AG09309 (cell line): ENCODE measurements around the gene HOXA7.

ENCODE experiments used
- DNase-seq: peaks from one replicate; pipeline ENCODE4 v3.0.0-alpha.2; 2010; ENCODE audit warnings: low read depth
- H3K4me3 ChIP-seq: 2 replicates; pipeline ENCODE4 v1.5.1; 2011; ENCODE audit warnings: mild to moderate bottlenecking, low read depth, low read length, moderate library complexity; ENCODE audit not compliant: control insufficient read depth
- TF ChIP-seq, protein P1 (sequence below): IDR thresholded peaks from 2 replicates; pipeline ENCODE4 v1.5.1; 2011; ENCODE audit warnings: mild to moderate bottlenecking, low read depth, low read length, inconsistent platforms; ENCODE audit not compliant: insufficient read depth, control insufficient read depth; ENCODE audit errors: missing control alignments

The HOXA7 gene

DNA sequence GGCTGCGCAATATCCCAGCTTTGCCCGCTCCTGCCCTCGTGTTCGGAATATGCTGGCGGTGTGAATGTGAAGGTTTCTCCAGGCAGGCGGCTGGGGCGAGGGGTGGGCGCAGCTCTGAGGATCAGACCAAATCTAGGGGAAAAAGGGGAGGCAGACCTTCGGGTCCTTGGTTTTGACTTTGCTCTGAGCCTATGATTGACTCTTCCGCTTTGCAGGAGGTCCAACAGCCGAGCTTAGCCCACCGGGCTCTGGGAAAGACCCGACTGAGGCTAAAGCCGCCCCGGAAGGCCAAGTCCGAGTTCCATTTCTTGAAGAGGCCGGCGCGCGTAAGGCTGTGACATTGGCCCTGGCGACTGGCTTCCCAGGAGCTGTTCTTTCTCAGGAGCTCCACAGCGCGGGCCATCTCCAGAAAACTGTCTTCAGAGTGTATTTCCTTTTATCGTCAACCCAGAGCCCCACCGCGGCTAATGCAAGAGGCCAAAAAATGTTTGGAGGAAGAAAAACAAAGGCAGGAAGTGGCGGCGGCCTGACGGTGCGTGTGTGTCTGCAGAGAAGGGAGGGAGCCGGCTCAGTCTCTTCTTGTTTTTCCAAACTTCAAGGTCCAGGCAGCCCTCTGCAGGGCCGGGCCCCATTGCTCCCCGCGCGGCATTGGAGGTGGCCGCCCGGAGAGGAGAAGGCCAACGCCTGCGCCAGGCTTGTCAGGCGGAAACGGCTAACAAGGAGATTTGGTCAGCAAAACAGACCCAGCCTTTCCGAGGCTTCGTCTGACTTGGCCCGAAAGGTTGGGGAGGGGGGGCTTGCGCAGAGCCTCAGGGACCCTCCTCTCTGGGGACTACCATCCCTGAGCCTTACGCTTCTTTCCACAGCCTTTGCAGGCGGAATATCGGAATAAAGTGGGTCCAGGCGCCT is 32.2 kb upstream of the HOXA7 start:
- H3K4me3 ChIP-seq: peak overlapping the region; percentile 70
- DNase-seq: no peak
- TF ChIP-seq, protein P1, sequence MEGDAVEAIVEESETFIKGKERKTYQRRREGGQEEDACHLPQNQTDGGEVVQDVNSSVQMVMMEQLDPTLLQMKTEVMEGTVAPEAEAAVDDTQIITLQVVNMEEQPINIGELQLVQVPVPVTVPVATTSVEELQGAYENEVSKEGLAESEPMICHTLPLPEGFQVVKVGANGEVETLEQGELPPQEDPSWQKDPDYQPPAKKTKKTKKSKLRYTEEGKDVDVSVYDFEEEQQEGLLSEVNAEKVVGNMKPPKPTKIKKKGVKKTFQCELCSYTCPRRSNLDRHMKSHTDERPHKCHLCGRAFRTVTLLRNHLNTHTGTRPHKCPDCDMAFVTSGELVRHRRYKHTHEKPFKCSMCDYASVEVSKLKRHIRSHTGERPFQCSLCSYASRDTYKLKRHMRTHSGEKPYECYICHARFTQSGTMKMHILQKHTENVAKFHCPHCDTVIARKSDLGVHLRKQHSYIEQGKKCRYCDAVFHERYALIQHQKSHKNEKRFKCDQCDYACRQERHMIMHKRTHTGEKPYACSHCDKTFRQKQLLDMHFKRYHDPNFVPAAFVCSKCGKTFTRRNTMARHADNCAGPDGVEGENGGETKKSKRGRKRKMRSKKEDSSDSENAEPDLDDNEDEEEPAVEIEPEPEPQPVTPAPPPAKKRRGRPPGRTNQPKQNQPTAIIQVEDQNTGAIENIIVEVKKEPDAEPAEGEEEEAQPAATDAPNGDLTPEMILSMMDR: no peak

DNA sequence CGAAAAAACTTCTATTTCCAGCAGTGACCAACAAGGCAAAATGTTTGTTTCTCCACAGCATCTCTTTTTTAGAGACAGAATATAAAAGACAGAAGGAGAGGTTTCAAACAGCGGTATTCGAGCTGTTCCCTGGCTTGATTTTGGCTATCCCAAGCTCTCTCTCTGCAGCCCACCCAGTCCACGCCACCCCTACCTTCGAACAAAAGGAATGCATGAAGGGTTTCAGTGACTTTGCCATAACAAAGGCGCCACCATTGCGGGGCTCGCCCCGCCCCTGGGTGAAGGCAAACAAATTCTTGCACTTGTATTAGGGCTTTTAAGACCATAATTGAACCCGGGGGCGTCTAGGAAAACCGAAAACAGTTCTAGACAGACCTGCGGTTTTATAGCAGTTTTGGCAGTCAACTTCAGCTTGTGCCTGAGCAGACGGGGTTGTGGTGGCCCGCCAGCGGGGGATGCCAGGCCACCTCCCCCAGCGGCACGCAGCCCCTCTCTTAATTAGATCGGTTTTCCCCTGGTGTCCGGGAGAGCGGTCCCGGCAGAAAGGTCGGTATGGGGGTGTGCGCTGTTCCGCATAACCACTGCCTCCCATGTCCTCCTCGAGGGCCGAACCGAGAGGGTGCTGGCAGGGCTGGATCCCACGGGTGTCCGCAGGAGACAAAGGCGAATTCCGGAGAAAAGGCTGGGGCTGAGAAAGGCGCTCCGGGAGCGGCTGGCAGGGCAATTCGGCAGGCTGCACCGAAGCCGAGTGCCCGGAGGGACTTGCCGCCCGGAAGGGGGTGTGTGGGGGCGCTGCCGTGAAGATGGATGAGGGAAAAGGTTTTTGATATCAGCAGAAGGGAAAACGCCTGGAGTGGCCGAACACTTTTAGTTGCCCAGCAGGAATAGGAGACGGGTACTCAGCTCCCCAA is 31.3 kb upstream of the HOXA7 start:
- H3K4me3 ChIP-seq: peak overlapping the region; percentile 70
- TF ChIP-seq, protein P1: no peak
- no peak for DNase-seq

DNA sequence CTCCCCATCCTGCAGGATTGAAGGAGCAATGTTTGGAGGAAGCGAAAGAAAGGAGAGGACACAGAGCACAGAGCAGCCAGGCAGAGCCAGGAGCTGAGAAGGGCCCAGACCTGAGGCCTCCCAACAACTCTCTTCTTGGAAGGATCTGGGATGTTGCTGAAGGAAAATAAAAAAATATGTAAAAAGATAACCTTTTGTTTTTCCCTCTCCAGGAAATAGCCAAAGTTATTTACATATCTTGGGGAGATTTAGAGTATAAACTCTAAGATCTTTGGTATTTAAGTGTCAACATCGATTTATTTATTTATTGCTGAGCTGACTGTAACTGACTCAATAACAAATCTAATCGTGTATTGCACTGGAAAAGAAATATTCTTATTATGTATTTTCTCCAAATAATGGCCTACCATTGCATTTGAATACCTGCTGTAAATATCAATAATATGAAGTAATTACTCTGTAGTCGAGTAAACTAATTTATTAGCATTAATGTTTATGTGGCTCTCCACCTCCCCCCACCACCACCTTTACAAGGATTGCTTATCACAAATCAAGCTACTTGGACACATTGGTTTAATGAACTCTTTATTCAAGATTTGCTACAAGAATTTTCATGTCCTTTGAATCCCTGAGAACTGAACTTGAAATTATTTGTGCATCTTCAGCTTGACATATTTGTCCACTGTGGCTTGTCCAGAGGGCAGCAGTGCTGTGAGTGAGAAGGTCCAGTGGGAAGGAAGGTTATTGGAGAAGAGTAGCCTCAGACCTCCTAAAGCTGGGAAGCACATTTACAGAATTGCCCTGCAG is 30.4 kb upstream of the HOXA7 start:
- H3K4me3 ChIP-seq: peak overlapping the region; percentile 98
- no peak for DNase-seq
- TF ChIP-seq, protein P1: no peak

DNA sequence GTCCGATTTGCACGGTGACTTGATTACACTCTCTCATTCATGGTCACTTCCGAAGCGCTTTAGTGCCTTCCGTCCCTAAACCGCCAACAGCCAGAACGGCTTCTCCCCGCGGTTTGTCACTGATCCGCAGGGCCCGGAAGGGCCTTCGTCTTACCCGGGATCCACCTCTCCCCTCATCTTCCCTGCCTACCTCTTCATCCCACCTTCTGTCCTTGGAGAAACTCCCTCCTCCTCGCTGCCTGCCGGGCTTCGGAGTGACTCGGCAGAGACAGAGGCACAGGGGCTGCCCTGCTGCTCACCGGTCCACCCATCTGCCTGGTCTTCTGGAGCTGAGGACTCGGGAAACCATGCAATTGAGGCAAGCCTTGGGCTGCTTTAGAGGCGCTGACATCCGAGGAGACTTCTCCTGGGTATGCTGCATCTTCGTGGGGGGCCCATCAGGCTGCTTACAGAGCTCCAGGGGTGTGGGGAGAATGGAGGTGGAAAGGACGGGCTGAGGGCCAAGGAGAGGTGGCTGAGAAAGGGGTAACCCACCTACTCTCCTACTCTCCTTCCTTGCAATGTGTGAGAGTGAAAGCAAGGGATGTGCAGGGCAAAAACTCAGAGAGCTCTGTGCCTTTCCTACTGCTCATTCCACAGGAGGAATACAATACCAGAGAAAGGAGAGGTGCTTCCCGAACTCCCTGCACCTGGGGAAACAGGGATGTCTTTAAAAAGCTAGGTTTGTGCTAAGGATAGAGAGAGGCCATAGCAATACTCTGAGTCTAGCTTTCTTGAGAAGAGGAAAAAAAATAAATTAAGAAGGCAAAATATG is 29.6 kb upstream of the HOXA7 start:
- DNase-seq: no peak
- TF ChIP-seq, protein P1: no peak
- H3K4me3 ChIP-seq: peak overlapping the region; percentile 98

DNA sequence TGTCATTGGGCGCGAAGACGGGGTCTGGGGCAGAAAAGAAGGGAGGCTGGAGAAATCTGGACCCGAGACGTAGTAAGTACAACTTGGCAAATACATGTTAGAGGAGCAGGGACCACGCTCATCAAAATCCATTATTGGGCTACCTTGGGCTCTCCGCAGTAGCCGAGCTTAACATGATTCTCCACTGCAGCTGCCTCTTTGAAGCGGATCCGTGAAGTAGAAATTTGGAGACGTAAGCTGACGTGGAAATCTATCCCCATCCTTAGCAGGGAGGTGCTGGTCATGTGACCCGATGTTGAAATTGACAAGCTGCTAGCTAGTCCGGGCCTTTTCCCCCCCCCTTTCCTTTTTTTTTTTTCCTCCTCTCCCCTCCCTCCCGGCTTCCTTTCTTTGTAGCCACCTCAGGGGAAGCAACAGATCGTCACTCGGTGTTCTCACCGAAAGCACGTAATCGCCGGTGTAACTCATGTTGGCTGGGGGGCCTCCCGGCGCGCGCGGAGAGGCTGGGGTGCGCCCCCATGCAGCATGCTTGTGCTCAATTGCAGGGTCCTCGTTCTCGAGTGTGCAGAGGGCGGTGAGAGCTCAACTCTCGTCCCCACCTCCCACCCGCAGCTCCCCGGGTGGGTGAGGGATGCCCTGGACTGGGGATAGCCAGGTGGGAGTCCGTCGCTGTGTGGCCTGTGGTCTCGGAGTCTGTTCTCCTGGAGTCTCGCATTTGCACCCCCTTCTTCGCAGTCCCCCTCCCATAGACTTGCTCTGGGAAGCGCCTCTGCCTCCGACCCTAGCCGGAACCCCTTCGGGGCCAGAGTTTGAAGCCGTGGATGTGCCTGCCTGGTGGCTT is 28.8 kb upstream of the HOXA7 start, which contains the start of gene HOXA11:
HOXA11 (minus strand) TSS at position 220 of the 841 bp plus-strand sequence; CDS start at position 132, 88 bp downstream.
- peak within 1 kb of the TSS; percentile 98 for H3K4me3 ChIP-seq
- TF ChIP-seq, protein P1: no peak
- peak; percentile 98 for DNase-seq
